Activated CD8-positive, alpha-beta memory T cell treated with anti-CD3 and anti-CD28 coated beads for 36 hours (primary cell): ENCODE results near the gene MDH2. TPM values are rescaled to one million over a fixed set of nuclear protein-coding genes. Genes with fewer than 3 reads are reported as not detected.
"Not testable (repeated sequence)": the region's sequence is repeated elsewhere in the genome, so short reads cannot be mapped to it uniquely, and the experiment has no call there.

Source experiments
- CTCF ChIA-PET: fragments of 350-600 bp; sonication (Branson Sonifier 250); formaldehyde crosslinking; loops from one replicate; lab custom pipeline; 2021; ENCODE audit warnings: antibody characterized with exemption; lab: Charles Lee
- POLR2A ChIA-PET: fragments of 350-600 bp; sonication (Branson Sonifier 250); formaldehyde crosslinking; loops from one replicate; lab custom pipeline; 2021; ENCODE audit warnings: antibody characterized with exemption; lab: Charles Lee
- total RNA-seq, 2 experiments: library from RNA; stranded (reverse); gene quantifications; one replicate each; pipeline ENCODE4 v1.2.3, GENCODE V29; 2021

MDH2 gene
- total RNA-seq: 100 to 1,000 TPM; 295 to 301 TPM

- POLR2A ChIA-PET: interaction anchor here (0.6 to 1.6 kb wide), 7 partner anchors 87 to 975 kb away, joined by 3 to 5 read pairs (median 4); partner anchors contain the start of gene POR
- CTCF ChIA-PET: interaction anchor here (1.1 to 1.3 kb wide), 3 partner anchors 119 to 316 kb away, joined by 3 read pairs; no protein-coding TSS in a partner anchor
Measured at GRCh38 chr7:76047811-76048667, at the start of gene MDH2, which contains the start of gene STYXL1. MDH2 (plus strand) TSS chr7:76048106; CDS start chr7:76048161, 55 bp downstream. STYXL1 (minus strand) TSS chr7:76048000; CDS start chr7:76030523, 17,477 bp downstream.

GRCh38 chr7:76000566-76000965 is 47.3 kb upstream of the MDH2 start:
- POLR2A ChIA-PET: no interaction called here

GRCh38 chr7:76002139-76002538 is 45.8 kb upstream of the MDH2 start:
- CTCF ChIA-PET: no interaction called here

More at GRCh38 chr7:76000566-76000965, 47.3 kb upstream of the MDH2 start:
- CTCF ChIA-PET: no interaction called here

GRCh38 chr7:76002822-76003221 is 45.1 kb upstream of the MDH2 start:
- ChIA-PET CTCF (no interaction called here), POLR2A (no interaction called here)

More at GRCh38 chr7:76002139-76002538, 45.8 kb upstream of the MDH2 start:
- POLR2A ChIA-PET: no interaction called here

GRCh38 chr7:76003351-76003750 is 44.6 kb upstream of the MDH2 start:
- CTCF ChIA-PET: interaction anchor here (1.0 kb wide), 1 partner anchor 10 kb away, joined by 3 read pairs; no protein-coding TSS in a partner anchor
- POLR2A ChIA-PET: no interaction called here

- CTCF ChIA-PET: interaction anchor here (0.7 kb wide), 1 partner anchor 129 kb away, joined by 5 read pairs; no protein-coding TSS in a partner anchor
- POLR2A ChIA-PET: interaction anchor here (0.6 kb wide), 1 partner anchor 66 kb away, joined by 3 read pairs; no protein-coding TSS in a partner anchor
Measured at GRCh38 chr7:76005004-76005403, 42.9 kb upstream of the MDH2 start.

- POLR2A ChIA-PET: interaction anchor here (0.6 kb wide), 1 partner anchor 1191 kb away, joined by 10 read pairs; the partner anchor contains the start of gene FGL2
- CTCF ChIA-PET: interaction anchor here (1.1 to 4.6 kb wide), 3 partner anchors 12 to 94 kb away, joined by 3 to 12 read pairs (median 3); partner anchors contain the start of gene POR
Measured at GRCh38 chr7:76008156-76008687, 39.7 kb upstream of the MDH2 start.

GRCh38 chr7:76009672-76010600 is 38.0 kb upstream of the MDH2 start:
- ChIA-PET CTCF (interaction anchor here (4.6 kb wide), 1 partner anchor 10 kb away, joined by 12 read pairs; no protein-coding TSS in a partner anchor), POLR2A (no interaction called here)

GRCh38 chr7:76011442-76011861 is 36.5 kb upstream of the MDH2 start:
- CTCF ChIA-PET: interaction anchor here (4.6 kb wide), 1 partner anchor 9 kb away, joined by 12 read pairs; no protein-coding TSS in a partner anchor
- POLR2A ChIA-PET: no interaction called here

- CTCF ChIA-PET: no interaction called here
- POLR2A ChIA-PET: no interaction called here
Measured at GRCh38 chr7:76016191-76016947, 31.5 kb upstream of the MDH2 start.

- POLR2A ChIA-PET: not testable (repeated sequence)
Measured at GRCh38 chr7:76018520-76018919, 29.4 kb upstream of the MDH2 start.

GRCh38 chr7:76020031-76020714 is 27.7 kb upstream of the MDH2 start:
- ChIA-PET CTCF (interaction anchor here (0.6 to 2.8 kb wide), 26 partner anchors 11 to 947 kb away, joined by 3 to 26 read pairs (median 3); partner anchors contain the start of gene POR), POLR2A (interaction anchor here (0.6 to 0.8 kb wide), 3 partner anchors 25 to 267 kb away, joined by 3 to 6 read pairs (median 3); no protein-coding TSS in a partner anchor)

More at GRCh38 chr7:76018520-76018919, 29.4 kb upstream of the MDH2 start:
- CTCF ChIA-PET: interaction anchor here (0.5 to 2.8 kb wide), 2 partner anchors 152 to 354 kb away, joined by 4 to 26 read pairs; no protein-coding TSS in a partner anchor

- ChIA-PET POLR2A (no interaction called here), CTCF (interaction anchor here (0.6 kb wide), 2 partner anchors 81 to 121 kb away, joined by 4 to 5 read pairs; no protein-coding TSS in a partner anchor)
Measured at GRCh38 chr7:76022026-76022780, 25.7 kb upstream of the MDH2 start.

- ChIA-PET CTCF (interaction anchor here (0.6 to 1.2 kb wide), 2 partner anchors 122 to 156 kb away, joined by 3 to 5 read pairs; no protein-coding TSS in a partner anchor), POLR2A (no interaction called here)
Measured at GRCh38 chr7:76023002-76023401, 24.9 kb upstream of the MDH2 start.

- POLR2A ChIA-PET, CTCF ChIA-PET: not testable (repeated sequence)
Measured at GRCh38 chr7:76029682-76030081, 18.2 kb upstream of the MDH2 start.

- CTCF ChIA-PET: interaction anchor here (0.6 to 1.1 kb wide), 2 partner anchors 12 to 458 kb away, joined by 3 read pairs; no protein-coding TSS in a partner anchor
- POLR2A ChIA-PET: no interaction called here
Measured at GRCh38 chr7:76031964-76032363, 15.9 kb upstream of the MDH2 start.
